GM10266 (cell line): ENCODE data around the gene PCSK7.

ENCODE experiments used
- DNase-seq: peaks from one replicate; pipeline ENCODE4 v3.0.0; 2012; ENCODE audit errors: extremely low spot score
- TF ChIP-seq, protein P1 (sequence below): IDR thresholded peaks from 2 replicates; pipeline ENCODE4 v1.5.1; 2012; ENCODE audit warnings: mild to moderate bottlenecking, low read depth; ENCODE audit not compliant: control insufficient read depth, insufficient read depth; ENCODE audit errors: missing control alignments

PCSK7 gene

DNA sequence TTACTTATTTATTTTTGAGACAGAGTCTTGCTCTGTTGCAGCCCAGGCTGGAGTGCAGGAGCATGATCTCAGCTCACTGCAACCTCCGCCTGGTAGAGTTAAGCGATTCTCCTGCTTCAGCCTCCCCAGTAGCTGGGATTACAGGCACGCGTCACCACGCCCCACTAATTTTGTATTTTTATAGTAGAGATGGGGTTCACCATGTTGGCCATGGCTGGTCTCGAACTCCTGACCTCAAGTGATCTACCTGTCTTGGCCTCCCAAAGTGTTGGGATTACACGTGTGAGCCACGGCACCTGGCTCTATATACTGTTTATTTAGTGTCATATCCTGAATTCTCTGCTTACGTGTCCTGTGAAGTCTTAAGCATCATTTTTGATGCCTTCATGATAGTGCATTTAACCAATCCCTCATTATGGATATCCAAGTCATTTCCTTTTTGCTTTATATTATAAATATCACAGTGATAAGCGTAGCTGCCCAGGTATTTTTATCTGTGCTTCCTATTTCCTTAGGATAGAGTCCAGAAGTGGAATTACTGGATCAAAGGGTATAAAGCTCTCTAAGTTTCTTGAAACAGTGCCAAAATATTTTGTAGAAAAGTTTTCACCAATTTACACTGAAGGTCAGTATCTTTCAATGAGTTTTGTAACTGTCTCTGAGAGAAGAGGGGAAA, 54.2 kb downstream of the PCSK7 start:
- no peak for DNase-seq

DNA sequence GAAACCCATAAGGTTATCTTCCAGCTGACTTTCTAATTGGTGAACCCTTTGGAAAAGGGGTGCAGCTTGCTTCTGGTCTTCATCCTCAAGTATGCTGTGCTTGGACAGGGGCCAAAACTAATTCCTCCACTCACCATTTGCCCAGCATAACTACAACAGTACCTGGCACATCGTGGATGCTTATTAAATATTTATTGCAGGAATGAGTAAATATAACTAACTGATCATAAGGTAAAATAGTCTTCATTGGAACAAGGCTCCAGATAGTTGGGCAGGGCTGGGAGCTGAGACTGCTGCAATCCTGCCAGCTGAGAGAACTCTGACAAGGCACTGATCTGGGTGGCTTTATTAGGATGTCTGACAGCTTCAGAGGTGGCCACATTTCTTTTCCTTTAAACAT, 55.7 kb downstream of the PCSK7 start:
- DNase-seq, result no peak
- TF ChIP-seq, protein P1, sequence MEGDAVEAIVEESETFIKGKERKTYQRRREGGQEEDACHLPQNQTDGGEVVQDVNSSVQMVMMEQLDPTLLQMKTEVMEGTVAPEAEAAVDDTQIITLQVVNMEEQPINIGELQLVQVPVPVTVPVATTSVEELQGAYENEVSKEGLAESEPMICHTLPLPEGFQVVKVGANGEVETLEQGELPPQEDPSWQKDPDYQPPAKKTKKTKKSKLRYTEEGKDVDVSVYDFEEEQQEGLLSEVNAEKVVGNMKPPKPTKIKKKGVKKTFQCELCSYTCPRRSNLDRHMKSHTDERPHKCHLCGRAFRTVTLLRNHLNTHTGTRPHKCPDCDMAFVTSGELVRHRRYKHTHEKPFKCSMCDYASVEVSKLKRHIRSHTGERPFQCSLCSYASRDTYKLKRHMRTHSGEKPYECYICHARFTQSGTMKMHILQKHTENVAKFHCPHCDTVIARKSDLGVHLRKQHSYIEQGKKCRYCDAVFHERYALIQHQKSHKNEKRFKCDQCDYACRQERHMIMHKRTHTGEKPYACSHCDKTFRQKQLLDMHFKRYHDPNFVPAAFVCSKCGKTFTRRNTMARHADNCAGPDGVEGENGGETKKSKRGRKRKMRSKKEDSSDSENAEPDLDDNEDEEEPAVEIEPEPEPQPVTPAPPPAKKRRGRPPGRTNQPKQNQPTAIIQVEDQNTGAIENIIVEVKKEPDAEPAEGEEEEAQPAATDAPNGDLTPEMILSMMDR, result no peak

More for the DNA sequence above, 54.2 kb downstream of the PCSK7 start:
- TF ChIP-seq, protein P1, result no peak

DNA sequence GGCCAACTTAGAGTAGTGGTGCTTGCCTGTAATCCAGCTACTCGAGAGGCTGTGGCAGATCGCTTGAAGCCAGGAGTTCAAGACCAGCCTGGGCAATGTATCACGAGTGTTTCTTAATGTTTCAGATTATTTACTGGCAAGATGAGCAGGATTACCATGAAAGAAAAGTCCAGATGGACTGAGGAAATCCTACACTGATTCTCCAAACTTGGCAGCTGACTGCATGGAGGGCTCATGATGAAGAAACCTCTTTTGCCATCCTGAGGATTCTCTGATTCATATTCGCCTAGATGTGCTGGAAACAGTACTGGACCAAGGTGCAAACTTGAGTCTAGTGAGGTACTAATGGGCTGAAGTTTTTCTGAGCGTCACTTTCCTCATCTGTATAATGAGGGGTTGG, 56.1 kb downstream of the PCSK7 start:
- TF ChIP-seq, protein P1, result no peak
- DNase-seq, result no peak

DNA sequence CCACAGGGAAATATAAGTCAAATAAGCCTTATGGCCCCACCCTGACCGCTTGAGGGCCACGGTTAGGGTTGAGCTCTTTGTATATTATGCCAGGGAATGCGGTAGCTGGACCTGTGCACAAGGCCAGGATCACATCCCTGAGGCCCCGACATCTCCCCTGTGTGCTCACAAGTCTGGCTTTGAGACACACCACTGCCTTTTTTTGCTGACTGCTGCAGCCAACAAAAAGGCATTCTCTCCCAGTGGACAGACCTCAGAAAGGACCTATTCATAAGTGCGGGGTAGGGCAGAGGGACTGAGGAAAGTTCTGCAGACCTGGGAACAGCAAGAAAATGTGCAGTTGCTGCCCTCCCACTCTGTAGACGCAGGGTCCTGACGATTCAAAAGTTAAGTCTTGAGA, 56.8 kb downstream of the PCSK7 start:
- no peak for DNase-seq
- TF ChIP-seq, protein P1, result no peak

DNA sequence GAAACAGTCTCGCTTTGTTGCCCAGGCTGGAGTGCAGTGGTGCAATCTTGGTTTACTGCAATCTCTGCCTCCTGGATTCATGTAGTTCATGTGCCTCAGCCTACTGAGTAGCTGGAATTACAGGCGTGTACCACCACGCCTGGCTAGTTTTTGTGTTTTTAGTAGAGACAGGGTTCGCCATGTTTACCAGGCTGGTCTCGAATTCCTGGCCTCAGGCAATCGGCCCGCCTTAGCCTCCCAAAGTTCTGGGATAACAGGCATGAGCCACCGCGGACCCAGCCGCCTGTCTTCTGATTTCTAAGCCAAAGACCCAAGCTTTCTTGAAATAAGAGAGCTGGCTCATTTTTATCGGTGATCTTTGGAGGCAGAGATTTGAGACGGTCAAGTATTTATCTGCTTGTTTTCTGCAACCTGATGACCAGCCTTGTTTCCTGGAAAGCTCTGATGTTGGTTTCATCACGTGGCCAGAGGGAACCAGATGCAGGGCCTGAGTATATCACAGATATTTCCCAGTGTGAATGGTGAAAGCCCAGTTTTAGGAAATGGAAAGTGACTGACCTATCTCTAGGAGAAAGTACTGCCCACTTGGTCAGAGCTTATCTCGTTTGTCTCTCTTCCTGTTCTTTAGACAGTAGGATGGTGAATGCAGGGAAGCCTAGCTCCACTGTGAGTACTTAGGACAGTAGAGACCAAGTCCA, 59.0 kb downstream of the PCSK7 start:
- TF ChIP-seq, protein P1, result no peak
- no peak for DNase-seq

DNA sequence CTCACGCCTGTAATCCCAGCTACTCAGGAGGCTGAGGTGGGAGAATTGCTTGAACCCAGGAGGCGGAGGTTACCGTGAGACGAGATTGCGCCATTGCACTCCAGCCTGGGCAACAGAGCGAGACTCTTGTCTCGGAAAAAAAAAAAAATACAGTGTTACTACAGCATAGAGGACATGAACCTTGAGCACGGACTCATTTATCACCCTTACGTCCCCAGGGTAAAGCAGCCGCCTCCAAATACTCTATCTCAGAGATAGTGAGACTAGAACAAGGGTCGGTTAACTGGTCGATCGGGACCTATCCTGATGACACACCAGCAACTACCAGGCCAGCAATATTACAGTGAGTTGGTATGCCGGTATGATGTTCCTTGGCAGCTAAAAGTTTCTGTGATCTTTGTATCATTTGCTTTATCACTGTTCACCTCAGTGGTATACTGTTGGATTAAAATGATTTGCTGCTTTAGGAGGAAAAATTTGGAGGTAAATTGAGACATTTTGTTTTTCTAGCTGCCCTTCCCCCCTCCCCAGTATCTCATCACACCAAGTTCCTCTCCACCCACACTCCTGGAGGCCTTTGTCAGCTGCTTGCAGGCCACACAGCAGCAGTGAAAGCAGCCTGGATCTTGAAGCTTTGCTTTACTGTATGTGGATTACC, 60.3 kb downstream of the PCSK7 start:
- no peak for DNase-seq
- TF ChIP-seq, protein P1, result no peak

DNA sequence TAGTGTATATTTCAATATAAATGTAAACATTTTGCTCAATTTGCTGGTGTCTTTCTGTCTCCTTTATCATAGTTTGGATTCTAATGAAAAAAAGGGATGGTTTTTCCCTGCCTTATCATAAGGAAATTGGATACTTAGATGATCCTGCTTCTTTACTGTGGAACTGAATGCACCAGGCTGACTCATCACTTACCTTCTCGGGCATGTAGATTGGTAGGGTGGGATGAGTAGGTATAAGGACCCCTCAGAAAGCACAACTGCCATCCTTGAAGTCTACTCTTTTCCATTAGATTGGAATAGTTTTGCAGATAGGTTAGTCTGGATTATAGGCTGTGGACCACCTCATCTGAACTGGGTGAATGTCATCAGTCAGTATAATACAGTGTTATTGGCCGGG, 60.9 kb downstream of the PCSK7 start:
- TF ChIP-seq, protein P1, result no peak

More for the DNA sequence above, 60.9 kb downstream of the PCSK7 start:
- DNase-seq, result no peak
